ENCODE data around the gene WDR38. TPM values are rescaled to one million over a fixed set of nuclear protein-coding genes. Genes with fewer than 3 reads are reported as not detected.
A peak's percentile ranks its signal among the peaks of the same experiment; 100 is the strongest.
"Not testable (repeated sequence)": the region's sequence is repeated elsewhere in the genome, so short reads cannot be mapped to it uniquely, and the experiment has no call there.

WDR38 gene
- total and polyA plus RNA-seq, 12 donors: 0.04 to 0.22 TPM; not detected in 10

- H3K4me1 ChIP-seq: peaks cover 27 to 67% (median 50%) of the 10 kb centered on the region in 9 donors
- no peaks in the 10 kb centered on the region for H3K9me3 ChIP-seq
- peak overlapping the region; percentile 60 to 96 (median 88) for H3K27ac ChIP-seq
- 12 to 15% methylated on average over 13 of the region's 13 CpGs for WGBS, 2 donors
- no peak for TF ChIP-seq CTCF (IDR thresholded peaks at IDR 0.05)
- DNase-seq (peak; percentile 89 to 92), ATAC-seq (peak; percentile 18 to 77 (median 58))
- no peaks in the 10 kb centered on the region for H3K36me3 ChIP-seq
- peak overlapping the region in 2 of 10 donors; percentile 10 for H3K4me3 ChIP-seq
- intact Hi-C loops (cut with DNase I): loop anchor here in 2 of 10 donors (5.0 kb wide), 2 partner anchors 58 to 63 kb away; partner anchors contain the start of genes NR6A1 (in 1 of the 2) and OLFML2A (in 1 of the 2)
- H3K27me3 ChIP-seq: peaks cover 0 to 6% (median 0%) of the 10 kb centered on the region in 7 donors
Observed at GRCh38 chr9:124835026-124835557, 18.2 kb upstream of the WDR38 start.

- not testable (repeated sequence) for H3K9me3 ChIP-seq, DNase-seq, H3K4me3 ChIP-seq, H3K36me3 ChIP-seq, ATAC-seq, H3K27me3 ChIP-seq, H3K27ac ChIP-seq
- WGBS, 2 donors: 68 to 70% methylated on average over 5 of the region's 5 CpGs
- H3K4me1 ChIP-seq: peaks cover 16 to 52% (median 29%) of the 10 kb centered on the region in 9 donors
- intact Hi-C loops (cut with DNase I): loop anchor here in 2 of 10 donors (5.0 kb wide), 2 partner anchors 61 to 66 kb away; partner anchors contain the start of genes NR6A1 (in 1 of the 2) and OLFML2A (in 1 of the 2)
Observed at GRCh38 chr9:124838132-124838531, 15.1 kb upstream of the WDR38 start.

GRCh38 chr9:124838567-124839275 lies 14.5 kb upstream of the WDR38 start:
- not testable (repeated sequence) for H3K36me3 ChIP-seq, H3K27ac ChIP-seq, DNase-seq, H3K9me3 ChIP-seq, ATAC-seq, H3K27me3 ChIP-seq
- peaks cover 16 to 49% (median 25%) of the 10 kb centered on the region in 9 donors for H3K4me1 ChIP-seq
- intact Hi-C loops (cut with DNase I): loop anchor here in 2 of 10 donors (5.0 kb wide), 2 partner anchors 61 to 66 kb away; partner anchors contain the start of genes NR6A1 (in 1 of the 2) and OLFML2A (in 1 of the 2)
- WGBS, 2 donors: 69 to 70% methylated on average over 38 to 40 of the region's 52 CpGs
- H3K4me3 ChIP-seq: peak overlapping the region in 1 of 10 donors; percentile 29

- Histone ChIP-seq H3K27ac (peak overlapping the region in 5 of 10 donors; percentile 12 to 61 (median 47)), H3K27me3 (peaks cover 0 to 6% (median 0%) of the 10 kb centered on the region in 7 donors), H3K4me3 (no peak overlapping the region), H3K4me1 (peaks cover 9 to 39% (median 15%) of the 10 kb centered on the region in 9 donors), H3K9me3 (no peaks in the 10 kb centered on the region), H3K36me3 (no peaks in the 10 kb centered on the region)
- 71 to 75% methylated on average over 12 of the region's 12 CpGs for WGBS, 2 donors
- DNase-seq (no peak), ATAC-seq (peak in 2 of 8 donors; percentile 2 to 28)
- intact Hi-C loops (cut with DNase I): loop anchor here in 3 of 10 donors (5.0 kb wide), 3 partner anchors 57 to 67 kb away; partner anchors contain the start of genes NR6A1 (in 1 of the 3) and OLFML2A (in 1 of the 3)
- TF ChIP-seq CTCF (IDR thresholded peaks at IDR 0.05): peak; percentile 12 to 59 (median 48)
Observed at GRCh38 chr9:124839612-124840299, 13.5 kb upstream of the WDR38 start.
